Fibroblast of skin of right biceps (primary cell): Measurements from ENCODE around the gene CHD2.

ENCODE experiments used
- DNase-seq: peaks from one replicate; pipeline ENCODE4 v3.0.0-alpha.2; 2013

The CHD2 gene

GRCh38 chr15:92963794-92964193, 63.7 kb downstream of the CHD2 start:
- no peak for DNase-seq

GRCh38 chr15:92968926-92969651, 69.0 kb downstream of the CHD2 start:
- DNase-seq: no peak

- peak; percentile 46 for DNase-seq
Measured at GRCh38 chr15:92970656-92971055, 70.5 kb downstream of the CHD2 start.

- DNase-seq: no peak
Measured at GRCh38 chr15:92971081-92971480, 71.0 kb downstream of the CHD2 start.

- no peak for DNase-seq
Measured at GRCh38 chr15:92971713-92972112, 71.6 kb downstream of the CHD2 start.

- DNase-seq: no peak
Measured at GRCh38 chr15:92974183-92974915, 74.2 kb downstream of the CHD2 start.

GRCh38 chr15:92979011-92979701, 79.0 kb downstream of the CHD2 start:
- DNase-seq: no peak

GRCh38 chr15:92981333-92981732, 81.2 kb downstream of the CHD2 start:
- DNase-seq: no peak

- DNase-seq: no peak
Measured at GRCh38 chr15:92984161-92984560, 84.0 kb downstream of the CHD2 start.

GRCh38 chr15:92989470-92989869, 89.3 kb downstream of the CHD2 start:
- no peak for DNase-seq

GRCh38 chr15:92990031-92990430, 89.9 kb downstream of the CHD2 start:
- DNase-seq: no peak

GRCh38 chr15:92992720-92993119, 92.6 kb downstream of the CHD2 start:
- DNase-seq: no peak

- no peak for DNase-seq
Measured at GRCh38 chr15:92997821-92998220, 97.7 kb downstream of the CHD2 start.

- DNase-seq: no peak
Measured at GRCh38 chr15:93001156-93001555, 101.0 kb downstream of the CHD2 start.

GRCh38 chr15:93001881-93002280, 101.8 kb downstream of the CHD2 start:
- no peak for DNase-seq

GRCh38 chr15:93005133-93005532, 105.0 kb downstream of the CHD2 start:
- no peak for DNase-seq

- no peak for DNase-seq
Measured at GRCh38 chr15:93007994-93008393, 107.9 kb downstream of the CHD2 start.

- DNase-seq: no peak
Measured at GRCh38 chr15:93012786-93013185, 112.7 kb downstream of the CHD2 start.

GRCh38 chr15:93017526-93017925, 117.4 kb downstream of the CHD2 start:
- no peak for DNase-seq

GRCh38 chr15:93018574-93018973, 118.5 kb downstream of the CHD2 start:
- DNase-seq: peak; percentile 37

GRCh38 chr15:93019090-93019489, 119.0 kb downstream of the CHD2 start:
- no peak for DNase-seq

GRCh38 chr15:93019971-93020370, 119.8 kb downstream of the CHD2 start:
- DNase-seq: no peak

- no peak for DNase-seq
Measured at GRCh38 chr15:93020976-93021772, 121.0 kb downstream of the CHD2 start.
